Upper lobe of left lung (tissue), 4 donors: ENCODE measurements around the gene CFAP45.

ENCODE experiments used
- POLR2A ChIP-seq, 4 donors: fragments of 450-650 bp; IDR thresholded peaks; one replicate each; pipeline ENCODE4 v1.5.1; 2016 to 2017; ENCODE audit warnings: antibody characterized with exemption in 4 of 4, mild to moderate bottlenecking in 2 of 4
- TF ChIP-seq, protein P1 (sequence below), 6 experiments: fragments of 450-650 bp in 4 of 6; fragments of 200-600 bp in 2 of 6; sonication (generic) in 2 of 6; IDR thresholded peaks; one replicate each; pipeline ENCODE4 v1.5.1; 2016 to 2019; ENCODE audit warnings: antibody characterized with exemption in 6 of 6

DNA sequence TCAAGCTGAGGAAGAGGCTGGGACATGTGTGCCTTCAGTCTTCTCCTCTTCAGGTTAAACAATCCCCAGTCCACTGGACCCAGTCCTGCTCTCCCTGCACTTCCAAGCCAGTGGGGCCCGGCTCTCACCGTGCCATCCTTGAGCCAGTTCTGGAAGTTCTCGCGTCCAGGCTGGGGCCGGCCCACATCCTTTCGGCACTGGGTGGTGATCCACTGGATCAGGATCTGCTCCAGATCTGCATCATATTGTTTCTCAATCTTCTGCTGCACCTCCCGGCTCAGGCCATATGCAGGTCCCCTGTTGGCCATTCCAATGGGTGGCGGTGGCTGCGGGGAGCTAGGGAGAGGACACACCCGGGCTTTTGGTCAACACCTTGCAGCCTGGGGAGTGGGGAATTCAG is 20.2 kb upstream of the CFAP45 start:
- TF ChIP-seq POLR2A (IDR thresholded peaks at IDR 0.05), result no peak
- TF ChIP-seq, protein P1, sequence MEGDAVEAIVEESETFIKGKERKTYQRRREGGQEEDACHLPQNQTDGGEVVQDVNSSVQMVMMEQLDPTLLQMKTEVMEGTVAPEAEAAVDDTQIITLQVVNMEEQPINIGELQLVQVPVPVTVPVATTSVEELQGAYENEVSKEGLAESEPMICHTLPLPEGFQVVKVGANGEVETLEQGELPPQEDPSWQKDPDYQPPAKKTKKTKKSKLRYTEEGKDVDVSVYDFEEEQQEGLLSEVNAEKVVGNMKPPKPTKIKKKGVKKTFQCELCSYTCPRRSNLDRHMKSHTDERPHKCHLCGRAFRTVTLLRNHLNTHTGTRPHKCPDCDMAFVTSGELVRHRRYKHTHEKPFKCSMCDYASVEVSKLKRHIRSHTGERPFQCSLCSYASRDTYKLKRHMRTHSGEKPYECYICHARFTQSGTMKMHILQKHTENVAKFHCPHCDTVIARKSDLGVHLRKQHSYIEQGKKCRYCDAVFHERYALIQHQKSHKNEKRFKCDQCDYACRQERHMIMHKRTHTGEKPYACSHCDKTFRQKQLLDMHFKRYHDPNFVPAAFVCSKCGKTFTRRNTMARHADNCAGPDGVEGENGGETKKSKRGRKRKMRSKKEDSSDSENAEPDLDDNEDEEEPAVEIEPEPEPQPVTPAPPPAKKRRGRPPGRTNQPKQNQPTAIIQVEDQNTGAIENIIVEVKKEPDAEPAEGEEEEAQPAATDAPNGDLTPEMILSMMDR (IDR thresholded peaks at IDR 0.05), result no peak
